Measurements from ENCODE around the gene SLC39A5. TPM values are rescaled to one million over a fixed set of nuclear protein-coding genes. Genes with fewer than 3 reads are reported as not detected.
"Not testable (repeated sequence)": the region's sequence is repeated elsewhere in the genome, so short reads cannot be mapped to it uniquely, and the experiment has no call there.

SLC39A5 gene, protein sequence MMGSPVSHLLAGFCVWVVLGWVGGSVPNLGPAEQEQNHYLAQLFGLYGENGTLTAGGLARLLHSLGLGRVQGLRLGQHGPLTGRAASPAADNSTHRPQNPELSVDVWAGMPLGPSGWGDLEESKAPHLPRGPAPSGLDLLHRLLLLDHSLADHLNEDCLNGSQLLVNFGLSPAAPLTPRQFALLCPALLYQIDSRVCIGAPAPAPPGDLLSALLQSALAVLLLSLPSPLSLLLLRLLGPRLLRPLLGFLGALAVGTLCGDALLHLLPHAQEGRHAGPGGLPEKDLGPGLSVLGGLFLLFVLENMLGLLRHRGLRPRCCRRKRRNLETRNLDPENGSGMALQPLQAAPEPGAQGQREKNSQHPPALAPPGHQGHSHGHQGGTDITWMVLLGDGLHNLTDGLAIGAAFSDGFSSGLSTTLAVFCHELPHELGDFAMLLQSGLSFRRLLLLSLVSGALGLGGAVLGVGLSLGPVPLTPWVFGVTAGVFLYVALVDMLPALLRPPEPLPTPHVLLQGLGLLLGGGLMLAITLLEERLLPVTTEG
- total RNA-seq = 0.54 TPM

DNA sequence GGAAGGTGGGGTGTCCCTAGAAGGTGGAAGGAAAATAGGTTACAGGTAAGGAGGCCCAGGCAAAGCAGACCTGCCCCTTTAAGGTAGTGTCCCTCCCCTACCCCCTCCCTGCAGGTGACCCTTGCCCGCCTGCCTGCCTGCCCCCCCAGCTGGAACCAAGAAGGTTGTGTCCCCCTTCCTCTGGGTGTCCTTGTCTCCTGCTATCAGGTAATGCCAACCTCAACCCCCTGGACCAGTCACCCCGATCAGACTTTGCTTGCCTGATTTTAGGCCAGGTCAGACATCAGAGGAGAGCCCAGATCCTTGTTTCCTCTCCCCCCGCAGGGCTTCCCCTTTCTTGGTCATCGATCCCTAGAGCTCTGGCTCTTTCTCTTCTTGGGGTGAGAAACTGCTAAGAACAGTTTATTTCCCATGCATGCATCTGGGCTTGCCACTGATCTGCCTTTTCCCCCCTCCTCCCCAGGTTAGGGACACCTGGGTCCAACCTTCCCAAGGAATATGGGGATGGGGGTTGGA lies at the start of gene SLC39A5:
Gene SLC39A5 (plus strand): TSS at position 136 of the 516 bp plus-strand sequence. CDS start 1,224 bp downstream, outside the sequence.
- DNase-seq (ENCODE audit: low read depth in 2 of 3, low spot score in 2 of 3) = no peak

DNA sequence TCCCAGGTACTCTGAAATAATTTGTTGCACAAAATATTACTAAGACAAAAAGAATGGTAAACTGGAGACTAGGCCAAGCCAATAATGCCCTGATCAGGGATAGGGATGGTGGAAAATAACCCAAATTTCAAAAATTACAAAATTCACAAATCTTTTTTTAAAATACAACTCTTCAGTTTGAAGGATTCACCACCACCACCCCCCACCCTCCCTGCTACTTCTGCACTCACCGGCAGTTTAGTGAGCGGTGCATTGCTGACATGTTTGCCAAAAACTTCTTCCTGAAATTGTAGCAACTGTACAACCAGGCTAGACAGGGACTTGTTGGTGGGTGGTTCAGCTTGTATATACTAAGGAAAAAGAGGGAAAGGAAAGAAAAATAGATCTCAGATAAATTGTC lies 42.9 kb upstream of the SLC39A5 start:
- DNase-seq (ENCODE audit: low read depth in 2 of 3, low spot score in 2 of 3) = no peak

DNA sequence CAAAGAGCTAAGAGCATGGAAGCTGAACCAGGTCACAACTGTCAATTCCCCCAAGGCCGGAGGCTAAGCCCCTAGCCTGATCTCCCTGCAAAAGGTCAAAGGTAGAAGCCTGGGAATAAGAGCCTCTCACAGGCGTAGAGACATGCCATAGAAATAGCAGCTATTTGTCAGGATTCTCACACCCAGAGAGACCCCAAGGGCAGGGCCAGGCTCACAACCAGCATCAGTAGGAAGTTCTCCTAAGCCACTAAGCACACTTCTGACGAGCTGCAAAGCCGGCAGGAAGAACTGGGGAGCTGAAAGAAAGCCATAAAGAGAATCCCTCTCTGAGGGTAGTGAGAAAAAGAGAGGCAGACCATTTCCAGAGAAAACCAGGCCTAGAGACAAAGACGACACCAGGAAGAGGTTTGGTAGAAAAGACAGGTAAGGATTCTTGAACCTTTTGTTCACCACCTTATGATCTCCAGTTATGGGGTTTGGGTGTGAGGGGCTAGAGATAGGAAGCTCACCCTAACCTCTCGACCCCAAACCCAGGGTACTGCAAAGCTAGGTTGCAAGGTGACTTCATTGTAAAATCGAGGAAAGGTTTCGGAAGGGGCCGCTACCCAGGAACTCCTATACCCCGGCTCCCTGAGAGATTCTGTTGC lies 41.6 kb upstream of the SLC39A5 start:
- DNase-seq (ENCODE audit: low read depth in 2 of 3, low spot score in 2 of 3) = no peak

DNA sequence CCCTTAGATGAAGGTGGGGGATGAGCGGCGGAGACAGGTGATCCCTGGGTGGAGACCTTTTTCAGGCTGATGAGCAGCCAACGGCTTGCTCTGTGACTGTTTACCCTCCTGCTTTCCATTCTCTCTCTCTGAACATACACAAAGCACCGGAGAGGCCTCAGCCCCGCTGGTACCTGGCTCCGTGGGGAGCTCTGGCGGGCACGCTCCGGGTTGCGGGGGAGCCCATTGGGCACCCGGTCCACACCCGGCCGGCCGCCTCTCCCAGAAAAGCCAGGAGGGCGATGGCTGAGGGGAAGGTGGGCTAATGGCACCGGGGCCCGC lies 41.1 kb upstream of the SLC39A5 start:
- no peak for DNase-seq (ENCODE audit: low read depth in 2 of 3, low spot score in 2 of 3)

DNA sequence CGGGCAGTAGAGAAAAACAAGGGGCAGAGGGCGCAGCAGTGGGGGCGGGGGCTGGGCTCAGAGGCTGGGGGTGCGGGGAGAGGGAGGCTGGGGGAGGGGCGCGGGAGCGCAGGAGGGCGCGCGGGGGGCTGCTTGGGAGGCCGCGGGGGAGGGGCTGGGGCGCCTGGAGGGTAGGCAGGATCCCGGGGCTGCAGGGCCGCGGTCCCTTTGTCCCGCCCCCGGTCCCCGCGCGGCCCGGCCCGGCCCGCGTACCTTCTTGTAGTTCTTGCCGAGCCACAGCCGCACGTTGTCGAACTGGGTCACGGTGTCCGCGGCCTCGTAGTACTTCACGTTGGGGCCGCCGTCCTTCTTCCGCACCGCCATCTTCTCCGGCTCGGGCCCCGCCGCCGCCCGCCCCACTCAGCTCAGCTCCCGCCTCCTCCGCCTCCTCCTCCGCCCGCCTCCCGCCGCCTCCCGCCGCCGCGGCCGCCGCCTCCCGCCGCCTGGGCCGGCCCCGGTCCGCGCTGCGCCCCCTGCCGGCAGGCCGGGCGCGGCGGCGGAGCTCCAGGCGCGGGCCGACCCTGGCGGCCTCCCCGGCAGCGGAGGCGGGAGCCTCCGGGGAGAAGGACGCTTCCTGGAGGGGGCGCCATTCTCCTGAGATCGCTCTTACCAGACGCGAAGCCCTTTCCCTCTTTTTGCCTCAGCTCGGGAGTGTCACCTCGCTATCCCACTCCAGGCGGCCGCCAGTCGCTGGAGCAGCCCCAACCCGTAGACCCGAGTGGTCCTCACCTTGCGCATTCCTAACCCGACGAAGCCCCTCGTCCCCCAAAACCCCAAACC lies 40.5 kb upstream of the SLC39A5 start, which contains the start of gene SMARCC2:
Gene SMARCC2 (minus strand): TSS at position 385 of the 819 bp plus-strand sequence. CDS start 22 bp downstream, at position 363.
- peak; percentile 77 to 90 (median 86) for DNase-seq (ENCODE audit: low read depth in 2 of 3, low spot score in 2 of 3)

DNA sequence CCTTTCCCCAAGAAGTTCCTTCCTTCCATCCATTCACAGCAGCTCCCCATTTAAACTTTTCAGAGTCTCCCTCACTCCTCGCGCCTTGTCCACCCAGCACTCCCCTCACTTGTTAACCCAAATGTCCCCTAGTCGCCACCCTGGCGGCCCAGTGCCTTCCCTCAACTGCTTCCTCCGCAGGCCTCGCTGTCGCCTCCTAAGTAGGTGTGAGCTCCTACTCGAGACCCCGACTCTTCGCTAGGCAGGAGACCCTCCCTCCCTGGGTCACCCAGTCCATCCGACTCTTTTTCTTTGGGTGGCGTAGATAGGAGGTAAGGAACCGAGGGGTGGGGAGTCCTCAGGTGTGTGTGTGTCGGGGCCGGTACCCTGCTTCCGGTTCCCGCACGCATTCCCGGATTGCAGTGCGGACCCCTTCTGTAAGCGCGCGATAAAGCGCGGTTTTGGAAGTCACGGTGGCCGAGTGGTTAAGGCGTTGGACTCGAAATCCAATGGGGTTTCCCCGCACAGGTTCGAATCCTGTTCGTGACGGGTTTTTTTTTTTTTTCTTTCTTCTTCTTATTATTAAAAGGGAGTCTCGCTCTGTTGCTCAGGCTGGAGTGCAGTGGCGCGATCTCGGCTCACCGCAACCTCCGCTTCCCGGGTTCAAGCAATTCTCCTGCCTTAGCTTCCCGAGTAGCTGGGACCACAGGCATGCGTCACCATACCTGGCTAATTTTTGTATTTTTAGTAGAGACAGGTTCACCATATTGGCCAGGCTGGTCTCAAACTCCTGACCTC lies 39.7 kb upstream of the SLC39A5 start:
- peak; percentile 55 to 91 (median 82) for DNase-seq (ENCODE audit: low read depth in 2 of 3, low spot score in 2 of 3)

DNA sequence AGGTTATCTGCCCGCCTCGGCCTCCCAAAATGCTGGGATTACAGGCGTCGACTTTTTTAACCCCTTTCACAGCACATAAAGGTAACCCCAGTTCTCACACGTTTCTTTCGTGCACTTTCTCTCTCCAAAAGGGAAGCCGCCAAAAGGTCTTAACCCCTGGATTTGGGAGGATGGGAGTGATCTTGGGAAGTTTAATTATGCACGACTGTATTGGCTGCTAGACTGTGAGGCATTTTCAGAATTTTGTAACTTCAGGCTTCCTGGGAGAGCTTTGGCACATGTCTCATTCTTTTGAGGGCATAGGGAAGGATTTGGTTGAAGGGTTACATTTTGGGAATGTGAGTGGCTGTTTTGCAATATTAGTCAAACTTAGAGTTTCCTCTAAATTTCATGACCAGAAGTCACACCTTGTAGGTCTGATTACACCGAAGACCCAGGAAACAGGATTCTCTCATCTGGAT lies 39.1 kb upstream of the SLC39A5 start:
- no peak for DNase-seq (ENCODE audit: low read depth in 2 of 3, low spot score in 2 of 3)

DNA sequence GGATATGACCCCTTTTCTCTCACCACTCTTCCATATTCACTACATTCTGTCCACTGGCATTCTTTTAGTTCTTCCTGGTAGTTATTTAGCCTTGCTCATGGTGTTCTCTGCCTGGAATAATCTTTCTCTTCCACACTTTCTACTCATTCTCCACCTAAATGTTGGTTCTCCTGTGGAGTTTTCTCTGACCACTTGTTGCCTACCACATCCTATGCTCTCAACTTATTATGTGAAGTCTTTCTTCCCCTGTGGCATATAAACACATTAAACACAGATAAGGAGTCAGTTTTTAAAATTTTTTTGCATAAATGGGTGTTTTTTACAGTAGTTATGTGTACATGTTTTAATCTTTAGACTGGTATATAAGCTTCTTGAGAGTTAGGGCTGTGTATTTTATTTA lies 37.3 kb upstream of the SLC39A5 start:
- no peak for DNase-seq (ENCODE audit: low read depth in 2 of 3, low spot score in 2 of 3)

DNA sequence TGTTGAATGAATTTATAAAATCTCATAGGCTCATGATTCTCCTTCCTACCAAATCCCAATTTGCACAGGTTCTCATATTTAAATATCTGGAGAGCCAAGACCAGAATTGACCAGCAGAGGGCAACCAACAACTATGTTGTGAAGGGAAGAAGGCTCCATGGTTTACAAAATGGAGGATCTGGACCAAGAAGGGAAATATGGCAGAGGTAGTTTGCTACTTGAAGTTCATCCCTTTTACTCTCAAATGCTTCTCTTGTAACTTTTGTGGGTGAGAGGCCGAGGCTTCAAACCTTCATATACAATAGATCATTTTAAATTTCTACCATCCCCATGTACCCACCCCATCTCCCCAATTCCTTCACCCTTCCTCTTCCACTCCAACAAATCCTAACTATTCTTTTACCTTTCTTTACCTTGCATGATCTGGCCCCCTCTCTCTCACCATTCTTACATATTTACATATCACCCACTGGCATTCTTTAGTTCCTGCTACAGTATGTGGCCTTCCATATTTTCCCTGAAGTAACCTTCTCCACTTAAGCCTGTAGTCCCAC lies 36.7 kb upstream of the SLC39A5 start:
- DNase-seq (ENCODE audit: low read depth in 2 of 3, low spot score in 2 of 3) = peak; percentile 50 to 93 (median 82)

DNA sequence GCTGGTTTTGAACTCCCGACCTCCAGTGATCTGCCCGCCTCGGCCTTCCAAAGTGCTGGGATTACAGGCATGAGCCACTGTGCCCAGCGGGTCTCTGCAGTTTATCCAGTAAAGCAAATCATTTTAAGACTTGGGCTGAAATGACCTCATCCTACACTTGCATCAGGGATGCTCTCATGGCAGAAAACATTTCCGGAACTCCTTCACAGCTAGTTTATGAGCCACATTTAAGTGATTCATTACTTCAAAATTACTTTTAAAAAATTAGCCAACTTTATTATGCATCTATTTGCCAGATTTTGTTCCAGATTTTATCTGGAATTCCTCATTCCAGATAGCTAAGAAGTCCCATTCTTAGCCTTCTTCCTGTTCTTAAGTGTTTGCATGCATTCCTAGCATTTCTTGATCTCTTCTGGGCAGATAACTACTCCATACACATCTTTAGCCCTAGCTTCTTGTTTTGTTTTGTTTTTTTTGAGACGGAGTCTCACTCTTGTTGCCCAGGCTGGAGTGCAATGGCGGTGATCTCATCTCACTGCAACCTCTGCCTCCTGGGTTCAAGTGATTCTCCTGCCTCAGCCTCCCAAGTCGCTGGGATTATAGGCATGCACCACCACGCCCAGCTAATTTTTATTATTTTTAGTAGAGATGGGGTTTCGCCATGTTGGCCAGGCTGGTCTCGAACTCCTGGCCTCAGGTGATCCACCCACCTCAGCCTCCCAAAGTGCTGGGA lies 32.9 kb upstream of the SLC39A5 start:
- not testable (repeated sequence) for DNase-seq (ENCODE audit: low read depth in 2 of 3, low spot score in 2 of 3)

DNA sequence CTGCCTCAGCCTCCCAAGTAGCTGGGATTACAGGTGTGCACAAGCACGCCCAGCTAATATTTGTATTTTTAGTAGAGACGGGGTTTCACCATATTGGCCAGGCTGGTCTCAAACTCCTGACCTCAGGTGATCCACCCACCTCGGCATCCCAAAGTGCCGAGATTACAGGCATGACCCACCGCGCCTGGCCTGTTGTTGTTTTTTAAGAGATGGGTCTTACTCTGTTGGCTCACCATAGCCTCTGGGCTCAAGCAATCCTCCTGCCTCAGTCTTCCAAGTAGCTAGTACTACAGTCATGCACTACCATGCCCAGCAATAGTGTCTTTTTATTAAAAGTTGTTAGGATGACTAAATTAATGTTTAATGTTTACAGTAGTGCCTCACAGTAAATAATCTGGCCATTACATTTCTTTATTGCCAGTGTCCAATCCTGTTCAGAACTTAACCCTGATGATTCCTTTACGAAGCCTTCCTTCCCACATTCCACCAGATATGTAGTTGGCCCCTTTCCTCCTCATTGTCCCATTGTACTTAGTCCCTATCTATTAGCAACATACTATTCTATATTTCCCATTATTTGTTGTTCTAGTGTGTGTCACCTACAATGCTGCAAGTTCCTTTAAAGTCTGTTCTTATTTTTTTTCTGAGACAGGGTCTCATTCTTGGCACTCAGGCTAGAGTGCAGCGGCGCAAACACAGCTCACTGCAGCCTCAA lies 31.8 kb upstream of the SLC39A5 start:
- no peak for DNase-seq (ENCODE audit: low read depth in 2 of 3, low spot score in 2 of 3)

DNA sequence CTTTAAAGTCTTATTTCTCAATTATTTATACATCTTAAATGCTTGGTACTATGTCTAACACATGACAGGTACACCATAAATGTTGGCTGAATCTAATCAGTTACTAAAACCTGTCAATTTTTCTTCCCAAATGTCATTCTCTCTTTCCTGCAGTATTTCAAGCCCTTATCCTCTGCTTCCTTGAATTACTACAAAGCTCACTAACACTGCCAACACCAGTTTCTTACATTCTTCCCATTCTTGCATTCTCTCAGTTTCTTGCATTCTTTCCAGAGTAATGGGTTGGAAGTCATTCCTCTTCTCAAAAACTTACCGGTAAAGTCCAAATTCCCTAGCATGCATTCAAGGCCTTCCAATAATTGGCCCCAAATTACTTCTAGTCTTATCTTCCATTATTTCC lies 31.0 kb upstream of the SLC39A5 start:
- DNase-seq (ENCODE audit: low read depth in 2 of 3, low spot score in 2 of 3) = no peak

DNA sequence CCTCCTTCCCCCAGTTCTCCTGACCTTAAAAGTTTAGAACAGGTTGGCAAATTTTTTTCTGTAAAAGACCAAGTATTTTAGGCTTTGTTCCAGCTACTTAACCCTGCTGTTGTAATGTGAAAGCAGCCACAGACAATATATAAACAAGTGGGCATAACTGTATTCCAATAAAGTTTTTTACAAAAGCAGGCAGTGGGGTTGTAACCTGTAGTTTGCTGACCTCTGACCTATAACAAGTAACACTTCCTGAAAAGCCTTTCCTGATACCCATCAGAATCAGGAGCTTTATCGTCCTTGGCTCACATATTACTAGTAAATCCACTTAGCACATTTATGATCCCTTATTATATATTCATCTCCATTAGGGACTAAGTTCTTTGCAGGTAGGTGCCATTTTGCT lies 27.5 kb upstream of the SLC39A5 start:
- no peak for DNase-seq (ENCODE audit: low read depth in 2 of 3, low spot score in 2 of 3)

DNA sequence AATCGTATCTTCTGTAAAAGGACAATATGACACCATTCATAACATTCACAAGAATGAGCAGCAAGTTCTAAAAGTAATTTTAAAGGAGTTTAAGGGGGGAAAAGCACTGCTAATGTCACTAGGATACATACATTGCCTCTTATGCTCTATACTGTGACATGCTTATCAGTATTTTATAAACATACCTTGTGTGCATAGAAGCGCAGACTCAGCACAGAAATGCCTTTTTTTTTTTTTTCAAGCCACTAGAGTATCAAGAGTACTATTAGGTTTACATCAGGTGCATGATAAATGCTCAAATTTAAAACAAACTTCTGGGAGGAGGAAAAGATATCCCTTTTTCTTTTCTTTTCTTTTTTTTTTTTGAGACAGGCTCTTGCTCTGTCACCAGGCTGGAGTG lies 27.0 kb upstream of the SLC39A5 start:
- no peak for DNase-seq (ENCODE audit: low read depth in 2 of 3, low spot score in 2 of 3)

DNA sequence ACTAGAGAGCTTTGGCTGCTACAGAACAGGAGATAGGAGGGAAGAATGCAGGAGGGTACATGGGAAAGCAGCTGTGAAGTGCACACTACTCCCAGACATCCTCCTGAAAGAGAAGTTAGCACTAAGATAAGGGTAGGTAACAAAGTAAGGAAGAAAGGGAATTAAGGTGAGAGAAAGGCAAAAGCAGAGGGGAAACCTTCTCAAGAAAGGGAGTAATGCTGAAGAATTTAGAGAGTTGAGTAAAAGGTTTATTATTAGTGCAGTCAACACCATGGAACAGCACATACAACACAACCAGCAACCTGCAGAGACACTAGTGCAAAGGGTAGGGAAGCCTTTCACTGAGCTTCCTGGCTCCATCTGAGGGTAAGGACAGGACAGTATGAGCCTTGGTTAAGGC lies 25.6 kb upstream of the SLC39A5 start:
- DNase-seq (ENCODE audit: low read depth in 2 of 3, low spot score in 2 of 3) = no peak

DNA sequence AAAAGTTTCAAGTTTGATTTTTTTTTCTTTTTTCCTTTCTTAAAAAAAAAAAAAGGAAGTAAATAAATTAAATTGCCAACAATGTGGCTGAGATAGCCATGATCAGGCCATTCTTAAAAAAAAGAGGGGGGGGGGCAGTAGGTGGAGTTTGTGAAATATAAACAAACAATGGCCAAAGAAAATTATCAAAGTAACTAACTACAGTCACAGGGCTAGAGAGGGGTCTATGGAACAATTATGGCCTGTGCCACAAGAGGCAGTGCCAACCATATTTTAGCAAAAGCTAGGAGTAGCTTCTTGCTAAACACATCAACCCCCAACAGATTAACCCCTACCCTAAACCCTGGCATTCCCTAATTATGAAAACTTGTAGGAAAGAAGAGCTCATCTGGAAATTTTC lies 24.4 kb upstream of the SLC39A5 start:
- DNase-seq (ENCODE audit: low read depth in 2 of 3, low spot score in 2 of 3) = peak in 2 of 3 donors; percentile 75 to 85

DNA sequence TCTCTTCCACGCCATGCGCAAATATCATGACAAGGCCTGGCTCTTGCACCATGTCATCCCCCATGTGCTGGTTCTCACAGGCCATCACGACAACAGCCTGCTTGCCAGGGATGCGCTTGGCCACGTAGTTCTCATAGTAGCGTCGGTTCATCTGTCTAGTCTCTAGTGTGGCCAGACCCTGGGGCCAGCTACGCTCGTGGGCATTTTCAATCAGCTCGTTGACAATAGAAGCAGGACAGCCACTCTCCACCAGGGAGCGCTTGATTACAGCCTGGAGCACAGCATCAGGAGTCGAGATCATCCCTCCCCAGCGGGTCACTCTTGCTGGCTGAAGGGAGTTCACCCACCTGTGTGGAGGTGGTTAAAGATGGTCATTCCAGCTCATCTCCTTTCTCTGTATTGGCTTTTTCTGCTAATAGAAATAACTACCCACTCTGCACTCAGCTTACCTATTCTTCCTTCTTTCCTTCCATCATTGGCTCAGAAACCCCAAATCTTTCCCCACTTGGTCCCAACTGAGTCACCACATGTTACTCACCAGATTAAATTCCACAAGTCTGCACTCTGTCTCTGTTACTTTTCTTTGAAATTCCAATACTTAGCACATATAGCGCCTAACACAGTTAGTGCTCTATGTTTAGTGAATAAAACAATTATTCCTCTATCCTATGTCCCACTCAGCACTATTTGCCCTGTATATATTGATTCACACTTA lies 23.2 kb upstream of the SLC39A5 start:
- DNase-seq (ENCODE audit: low read depth in 2 of 3, low spot score in 2 of 3) = peak in 2 of 3 donors; percentile 43 to 55

DNA sequence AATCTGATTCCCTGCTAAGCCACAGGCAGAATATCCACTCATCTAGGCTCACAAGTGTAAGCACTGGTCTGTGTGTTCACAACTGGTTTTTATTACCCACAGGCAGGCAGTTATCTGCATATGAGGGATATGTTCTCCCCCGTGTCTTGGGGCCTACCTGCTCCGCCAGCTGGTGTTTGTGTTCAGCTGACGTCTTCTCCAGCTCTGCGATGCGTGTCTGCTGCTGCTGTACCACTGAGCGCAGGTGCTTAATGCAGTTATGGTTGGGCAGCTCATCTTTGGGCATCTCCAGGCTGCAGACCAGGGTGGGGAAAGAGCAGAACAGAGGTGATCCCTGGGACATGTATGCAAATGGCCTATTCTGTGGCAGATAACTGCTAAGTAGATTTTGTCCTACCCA lies 21.8 kb upstream of the SLC39A5 start:
- DNase-seq (ENCODE audit: low read depth in 2 of 3, low spot score in 2 of 3) = no peak

All from hematopoietic multipotent progenitor cell (in vitro differentiated cells).